IPS-18a (cell line): Measurements from ENCODE around the gene NPW.
"Not testable (repeated sequence)": the region's sequence is repeated elsewhere in the genome, so short reads cannot be mapped to it uniquely, and the experiment has no call there.

Experiments
- H3K27ac ChIP-seq: one replicate; pipeline ENCODE4 v1.5.1; 2013; ENCODE audit warnings: low read length
- H3K27me3 ChIP-seq: one replicate; pipeline ENCODE4 v1.6.1; 2013; ENCODE audit warnings: mild to moderate bottlenecking, low read length; ENCODE audit not compliant: control insufficient read depth, insufficient read depth
- H3K36me3 ChIP-seq: one replicate; pipeline ENCODE4 v1.6.1; 2013; ENCODE audit warnings: low read depth, low read length; ENCODE audit not compliant: control insufficient read depth
- H3K4me1 ChIP-seq: one replicate; pipeline ENCODE4 v1.6.1; 2013; ENCODE audit warnings: low read depth, low read length; ENCODE audit not compliant: control insufficient read depth
- H3K4me3 ChIP-seq: one replicate; pipeline ENCODE4 v1.5.1; 2013; ENCODE audit warnings: low read length
- H3K9ac ChIP-seq: one replicate; pipeline ENCODE4 v1.6.1; 2013; ENCODE audit warnings: mild to moderate bottlenecking, low read length, moderate library complexity
- H3K9me3 ChIP-seq: one replicate; pipeline ENCODE4 v1.6.1; 2013; ENCODE audit warnings: low read depth, low read length; ENCODE audit not compliant: control insufficient read depth

The NPW gene

DNA sequence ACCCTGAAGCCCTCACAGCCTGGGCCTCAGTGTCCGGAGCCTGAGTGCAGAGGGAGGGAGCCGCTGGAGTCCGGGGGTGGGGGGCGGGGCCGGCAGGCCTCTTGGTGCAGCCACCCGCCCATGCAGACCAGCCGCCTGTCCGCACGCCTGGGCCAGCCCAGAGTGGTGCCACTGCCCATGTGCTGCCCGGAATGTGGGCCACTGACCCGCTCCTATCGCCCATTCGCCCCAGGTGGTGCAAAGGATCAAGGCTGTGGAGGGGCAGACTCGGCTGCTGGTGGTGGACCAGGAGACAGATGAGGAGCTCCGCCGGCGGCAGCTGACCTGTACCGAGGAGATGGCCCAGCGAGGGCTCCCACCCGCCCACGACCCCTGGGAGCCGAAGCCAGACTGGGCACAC is 9.8 kb downstream of the NPW start:
- Histone ChIP-seq H3K36me3 (no peaks in the 10 kb centered on the region), H3K27me3 (peaks cover 31% of the 10 kb centered on the region), H3K9me3 (no peaks in the 10 kb centered on the region), H3K9ac (no peak overlapping the region), H3K4me3 (no peak overlapping the region), H3K27ac (no peak overlapping the region), H3K4me1 (no peaks in the 10 kb centered on the region)

GRCh38 chr16:2030036-2030435 is 10.5 kb downstream of the NPW start:
- no peaks in the 10 kb centered on the region for H3K36me3 ChIP-seq
- no peak overlapping the region for H3K9ac ChIP-seq
- no peak overlapping the region for H3K27ac ChIP-seq
- no peaks in the 10 kb centered on the region for H3K9me3 ChIP-seq
- H3K27me3 ChIP-seq, result peaks cover 30% of the 10 kb centered on the region
- H3K4me3 ChIP-seq, result no peak overlapping the region
- no peaks in the 10 kb centered on the region for H3K4me1 ChIP-seq

DNA sequence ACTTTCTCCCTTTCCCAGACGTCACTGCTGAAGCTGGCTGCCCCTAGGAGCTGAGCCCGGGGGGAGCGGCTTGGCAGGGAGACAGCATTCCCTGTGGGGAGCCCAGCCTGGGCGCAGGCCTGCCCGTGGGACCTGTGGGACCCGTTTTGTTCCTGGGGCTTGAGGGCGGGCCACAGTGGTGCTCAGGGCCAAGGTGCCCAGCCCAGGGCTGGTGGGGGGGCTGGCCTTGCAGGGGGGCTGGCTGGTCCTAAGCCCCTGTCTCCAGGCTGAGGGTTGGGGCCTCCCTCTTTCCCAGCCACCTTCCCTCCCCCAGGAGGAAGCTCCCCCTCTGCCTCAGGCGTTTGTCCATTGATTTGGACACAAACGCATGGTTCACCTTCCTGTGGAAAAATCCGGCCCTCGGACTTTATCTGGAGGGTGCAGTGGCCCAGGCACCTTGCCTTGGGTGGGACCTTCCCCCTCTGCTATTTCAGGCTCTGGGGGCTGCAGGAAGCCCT is 11.5 kb downstream of the NPW start:
- Histone ChIP-seq H3K36me3 (no peaks in the 10 kb centered on the region), H3K4me3 (no peak overlapping the region), H3K27me3 (peaks cover 22% of the 10 kb centered on the region), H3K9ac (no peak overlapping the region), H3K9me3 (no peaks in the 10 kb centered on the region), H3K27ac (no peak overlapping the region), H3K4me1 (no peaks in the 10 kb centered on the region)

GRCh38 chr16:2032285-2033056 is 12.9 kb downstream of the NPW start:
- Histone ChIP-seq H3K4me3 (no peak overlapping the region), H3K4me1 (no peaks in the 10 kb centered on the region), H3K9me3 (no peaks in the 10 kb centered on the region), H3K27me3 (peaks cover 12% of the 10 kb centered on the region), H3K36me3 (no peaks in the 10 kb centered on the region), H3K27ac (no peak overlapping the region), H3K9ac (no peak overlapping the region)

DNA sequence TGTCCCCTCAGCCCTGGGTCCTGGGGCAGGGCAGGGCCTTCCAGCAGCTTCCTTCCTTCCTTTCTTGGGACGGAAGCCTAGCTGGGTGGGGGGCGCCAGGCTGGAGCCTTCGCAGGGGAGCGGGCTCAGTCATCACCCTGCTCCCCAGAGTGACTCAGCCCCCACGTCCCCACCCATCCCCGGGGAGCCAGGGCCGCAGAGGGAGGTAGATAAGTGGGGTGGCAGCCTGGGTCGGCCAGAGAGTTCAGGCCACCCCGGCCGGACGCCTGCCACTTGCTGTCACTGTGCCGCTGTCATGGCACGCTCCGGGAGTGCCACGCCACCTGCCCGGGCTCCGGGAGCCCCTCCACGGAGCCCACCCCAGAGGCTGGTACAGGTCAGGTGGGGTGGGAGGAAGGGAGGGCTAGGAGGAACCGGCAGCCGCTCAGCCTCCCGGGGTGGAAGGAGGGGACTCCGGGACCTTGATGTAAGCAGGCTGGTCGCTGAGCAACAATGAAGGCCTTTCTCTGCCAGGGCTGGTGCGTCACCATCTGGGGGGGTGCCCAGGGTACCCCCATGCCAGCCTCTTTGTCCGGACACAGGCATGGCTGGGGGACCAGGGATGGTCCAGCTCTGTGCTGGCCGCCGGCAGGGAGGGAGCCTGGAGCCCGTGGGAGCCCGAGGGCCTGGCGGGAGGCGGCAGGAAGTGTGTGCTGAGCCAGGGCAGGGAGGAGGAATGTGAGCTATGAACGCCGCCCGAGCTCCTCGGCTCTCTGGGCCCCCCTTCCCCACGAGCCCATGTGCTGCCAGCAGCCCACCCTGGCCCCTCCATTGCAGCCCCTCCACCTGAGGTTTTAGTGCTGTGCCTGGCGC is 13.7 kb downstream of the NPW start:
- H3K27ac ChIP-seq, result no peak overlapping the region
- no peak overlapping the region for H3K4me3 ChIP-seq
- no peaks in the 10 kb centered on the region for H3K9me3 ChIP-seq
- peaks cover 4% of the 10 kb centered on the region for H3K27me3 ChIP-seq
- no peak overlapping the region for H3K9ac ChIP-seq
- no peaks in the 10 kb centered on the region for H3K36me3 ChIP-seq
- no peaks in the 10 kb centered on the region for H3K4me1 ChIP-seq

- H3K9ac ChIP-seq, H3K4me3 ChIP-seq, H3K9me3 ChIP-seq, H3K27me3 ChIP-seq, H3K27ac ChIP-seq, H3K4me1 ChIP-seq, H3K36me3 ChIP-seq: not testable (repeated sequence)
Measured at GRCh38 chr16:2033909-2034695, 14.5 kb downstream of the NPW start.

- Histone ChIP-seq H3K4me1 (no peaks in the 10 kb centered on the region), H3K4me3 (no peak overlapping the region), H3K27ac (no peak overlapping the region)
Measured at GRCh38 chr16:2034696-2035430, 15.3 kb downstream of the NPW start.

DNA sequence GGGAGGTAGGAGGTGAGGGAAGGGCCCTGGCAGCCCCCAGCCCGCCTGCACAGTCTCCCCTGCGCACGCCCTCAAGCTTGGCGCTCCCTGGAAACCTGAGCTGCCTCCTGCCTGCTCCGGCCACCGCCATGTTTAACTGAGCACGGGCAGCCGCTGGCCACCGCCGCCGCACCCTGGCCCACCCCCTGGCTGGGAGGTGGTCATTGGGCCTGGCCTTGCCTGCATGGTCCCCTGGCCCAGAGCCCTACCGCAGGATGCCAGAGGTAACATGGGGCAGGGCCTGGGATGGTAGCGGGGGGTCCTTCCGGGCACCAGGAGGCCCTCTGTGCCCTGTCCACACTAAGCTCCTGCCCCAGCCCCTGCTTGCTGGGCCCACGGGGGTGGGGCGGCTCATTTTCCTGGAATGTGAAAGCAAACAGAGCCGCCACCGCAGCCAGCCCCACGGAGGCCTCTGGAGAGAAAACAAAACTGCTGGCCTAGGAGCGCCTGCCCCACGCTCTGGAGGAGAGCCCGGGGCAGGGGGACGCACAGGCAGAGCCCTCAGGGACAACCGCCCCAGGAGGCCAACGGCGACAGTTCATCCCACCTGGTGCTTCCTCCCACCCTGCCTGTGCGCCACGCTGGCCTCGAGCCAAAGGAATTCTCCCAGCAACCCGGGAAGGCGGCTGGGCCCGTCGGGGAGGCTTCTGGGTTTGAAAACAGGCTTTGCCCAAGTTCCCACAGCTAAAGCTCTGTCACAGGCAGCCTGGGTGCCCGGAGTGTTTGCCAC is 16.0 kb downstream of the NPW start:
- Histone ChIP-seq H3K36me3 (no peaks in the 10 kb centered on the region), H3K27ac (no peak overlapping the region), H3K9ac (no peak overlapping the region), H3K4me3 (no peak overlapping the region), H3K27me3 (no peaks in the 10 kb centered on the region), H3K4me1 (no peaks in the 10 kb centered on the region), H3K9me3 (no peaks in the 10 kb centered on the region)

More at GRCh38 chr16:2034696-2035430, 15.3 kb downstream of the NPW start:
- Histone ChIP-seq H3K36me3 (no peaks in the 10 kb centered on the region), H3K9me3 (no peaks in the 10 kb centered on the region), H3K27me3 (no peaks in the 10 kb centered on the region), H3K9ac (no peak overlapping the region)

DNA sequence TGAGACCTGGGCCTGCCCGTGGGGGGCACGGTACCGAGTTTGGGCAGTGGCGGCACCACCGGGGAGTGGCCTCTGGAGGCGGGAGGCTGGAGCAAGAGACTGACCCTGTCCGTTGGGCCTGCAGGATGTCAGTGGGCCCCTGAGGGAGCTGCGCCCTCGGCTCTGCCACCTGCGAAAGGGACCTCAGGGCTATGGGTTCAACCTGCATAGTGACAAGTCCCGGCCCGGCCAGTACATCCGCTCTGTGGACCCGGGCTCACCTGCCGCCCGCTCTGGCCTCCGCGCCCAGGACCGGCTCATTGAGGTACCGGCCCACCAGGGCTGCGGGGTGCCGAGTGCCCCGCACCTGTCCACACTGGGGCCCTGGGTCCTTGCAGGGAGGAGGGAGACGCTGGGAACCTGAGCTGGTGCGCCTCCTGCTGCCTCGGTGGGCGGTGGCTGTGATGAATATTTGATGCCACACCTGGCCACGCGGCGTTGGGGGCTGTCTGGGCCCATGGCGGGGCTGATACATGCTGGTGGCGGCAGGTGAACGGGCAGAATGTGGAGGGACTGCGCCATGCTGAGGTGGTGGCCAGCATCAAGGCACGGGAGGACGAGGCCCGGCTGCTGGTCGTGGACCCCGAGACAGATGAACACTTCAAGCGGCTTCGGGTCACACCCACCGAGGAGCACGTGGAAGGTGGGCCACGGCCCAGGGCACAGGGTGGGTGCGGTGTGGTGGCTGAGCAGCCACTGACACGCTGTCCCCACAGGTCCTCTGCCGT is 16.8 kb downstream of the NPW start:
- Histone ChIP-seq H3K27me3 (no peaks in the 10 kb centered on the region), H3K9ac (no peak overlapping the region), H3K4me3 (no peak overlapping the region), H3K4me1 (no peaks in the 10 kb centered on the region), H3K36me3 (no peaks in the 10 kb centered on the region), H3K9me3 (no peaks in the 10 kb centered on the region), H3K27ac (no peak overlapping the region)

GRCh38 chr16:2037115-2037514 is 17.5 kb downstream of the NPW start:
- no peaks in the 10 kb centered on the region for H3K27me3 ChIP-seq
- no peaks in the 10 kb centered on the region for H3K9me3 ChIP-seq
- no peaks in the 10 kb centered on the region for H3K36me3 ChIP-seq
- no peaks in the 10 kb centered on the region for H3K4me1 ChIP-seq
- no peak overlapping the region for H3K27ac ChIP-seq
- H3K9ac ChIP-seq, result no peak overlapping the region
- H3K4me3 ChIP-seq, result no peak overlapping the region
